Hematopoietic multipotent progenitor cell treated with erythropoietin and hydrocortisone succinate and interleukin-3 and kit ligand, for 4 days (in vitro differentiated cells): Measurements from ENCODE around the gene RABIF.

Experiments
- DNase-seq: peaks from one replicate; pipeline ENCODE4 v3.0.0-alpha.2; 2015

The RABIF gene

DNA sequence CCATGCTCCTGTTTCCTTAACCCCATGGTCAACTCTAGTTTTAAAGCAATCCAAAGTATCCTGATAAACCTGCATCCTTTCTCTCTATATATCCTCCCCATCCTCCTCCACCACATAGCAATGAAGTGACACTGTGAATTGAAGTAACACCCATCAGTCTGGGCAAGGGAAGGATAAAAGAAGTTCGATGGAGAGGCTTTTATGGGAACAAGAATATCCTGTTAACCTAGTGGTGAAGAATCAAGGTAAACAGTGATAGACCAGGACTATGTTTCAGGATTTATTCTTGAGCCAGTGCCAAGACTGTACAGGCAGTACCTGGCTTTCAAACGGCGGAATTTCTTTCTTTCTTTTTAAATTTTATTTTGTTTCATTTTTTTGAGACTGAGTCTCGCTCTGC is 17.6 kb downstream of the RABIF start:
- DNase-seq, result no peak

DNA sequence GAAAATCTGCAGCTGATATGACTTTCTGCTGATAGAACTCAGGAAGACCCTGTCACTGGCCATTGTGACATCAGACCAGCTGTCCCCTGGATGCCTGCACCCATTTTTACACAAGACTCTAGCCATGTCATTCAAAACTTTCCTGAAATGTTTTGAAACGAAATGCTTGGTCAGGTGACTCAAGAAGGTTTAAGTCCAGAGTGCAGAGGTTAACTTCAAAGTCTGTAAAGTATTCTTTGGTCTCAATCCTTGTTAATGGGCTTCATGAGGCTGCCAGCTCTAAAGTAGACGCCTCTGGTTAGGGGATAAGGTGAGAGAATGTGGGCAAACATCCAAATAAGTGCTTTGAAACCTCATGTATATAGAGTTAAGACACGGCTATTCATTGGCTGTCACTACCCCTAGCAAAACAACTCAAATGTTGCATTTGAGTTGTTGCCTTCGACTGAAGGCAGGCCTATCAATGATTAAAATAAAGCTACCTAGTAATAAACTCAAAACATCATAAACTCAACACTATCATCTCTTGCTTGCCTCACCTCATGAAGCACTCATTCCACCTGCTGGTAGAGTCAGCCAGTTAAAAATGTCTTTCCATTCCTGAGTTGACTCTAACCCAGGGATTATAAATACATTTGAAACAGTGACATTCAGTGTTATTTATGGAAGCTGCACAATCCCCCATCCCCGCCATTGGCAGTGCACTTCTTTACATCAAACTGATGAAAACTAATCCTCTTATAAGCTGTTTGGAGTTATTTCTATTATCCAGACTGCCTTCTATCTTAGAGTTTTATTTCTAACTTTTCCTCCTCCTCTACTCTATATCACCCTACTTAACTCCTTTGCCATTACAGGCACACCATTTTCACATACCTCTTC is 26.0 kb downstream of the RABIF start:
- no peak for DNase-seq

DNA sequence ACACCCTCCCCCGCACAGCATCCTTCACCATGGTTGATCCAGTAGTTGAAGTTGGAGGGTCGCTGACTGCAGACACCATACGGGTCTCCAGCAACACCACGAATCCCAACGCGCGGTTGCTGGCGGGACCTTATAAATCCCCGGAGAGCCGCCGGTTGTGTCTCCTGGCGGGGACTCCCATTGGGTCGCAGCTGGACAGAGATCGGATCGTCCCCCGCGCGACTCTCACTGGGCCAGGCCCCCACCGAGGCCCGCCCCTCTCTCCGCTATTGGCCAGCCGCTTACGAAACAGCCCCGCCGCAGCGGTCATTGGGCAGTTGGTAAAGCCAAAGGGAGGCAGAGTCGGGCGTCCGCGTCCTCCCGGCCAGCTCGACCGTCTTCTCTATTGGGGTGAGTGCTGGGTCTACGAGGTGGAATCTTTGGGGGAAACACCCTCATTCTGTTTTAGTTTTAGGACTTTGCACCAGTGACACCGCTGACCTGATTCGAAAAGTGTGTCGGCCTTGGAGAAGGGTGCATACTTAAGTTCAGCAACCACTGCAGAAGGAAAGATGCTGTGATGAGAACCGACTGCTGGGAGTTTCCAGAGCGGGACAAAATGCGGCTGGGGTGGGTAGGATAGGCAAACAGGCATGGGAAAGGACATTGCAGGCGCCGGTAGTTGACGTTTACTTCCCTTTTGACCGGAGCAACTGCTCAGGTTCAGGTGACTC is 27.4 kb downstream of the RABIF start:
- DNase-seq, result peak; percentile 93

DNA sequence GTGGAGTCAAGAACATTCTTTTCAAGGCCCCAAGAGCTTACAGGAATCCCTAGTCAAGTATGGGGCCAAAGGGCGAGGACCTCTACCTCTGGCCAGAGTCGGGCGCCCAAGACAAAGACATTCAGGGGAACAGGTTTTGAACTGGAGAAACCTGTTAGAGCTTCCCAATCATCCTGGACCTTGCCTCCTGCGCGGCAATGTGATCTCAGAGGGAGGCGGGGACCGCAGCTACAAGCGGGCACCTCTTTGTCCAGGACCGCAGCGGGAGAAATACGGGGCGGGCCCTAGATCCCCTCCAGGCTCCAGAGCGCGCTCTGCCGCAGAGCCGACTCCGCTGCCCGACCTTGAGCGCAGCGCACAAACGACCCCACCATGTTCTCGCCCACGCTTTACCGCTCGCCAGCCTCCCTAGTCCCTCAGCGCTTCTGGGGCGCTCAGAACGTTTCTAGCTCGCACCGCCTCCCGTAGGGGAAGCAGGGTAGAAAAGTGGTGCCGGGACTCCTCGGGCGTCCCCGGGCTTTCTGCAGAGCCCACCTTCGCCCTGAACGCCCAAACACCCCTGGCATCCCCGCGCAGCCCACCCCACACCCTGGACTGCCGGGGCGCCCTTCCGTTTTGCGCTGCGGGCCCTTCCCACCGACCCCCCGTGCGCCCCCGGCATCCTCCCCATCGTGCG is 28.1 kb downstream of the RABIF start:
- DNase-seq, result peak; percentile 61

DNA sequence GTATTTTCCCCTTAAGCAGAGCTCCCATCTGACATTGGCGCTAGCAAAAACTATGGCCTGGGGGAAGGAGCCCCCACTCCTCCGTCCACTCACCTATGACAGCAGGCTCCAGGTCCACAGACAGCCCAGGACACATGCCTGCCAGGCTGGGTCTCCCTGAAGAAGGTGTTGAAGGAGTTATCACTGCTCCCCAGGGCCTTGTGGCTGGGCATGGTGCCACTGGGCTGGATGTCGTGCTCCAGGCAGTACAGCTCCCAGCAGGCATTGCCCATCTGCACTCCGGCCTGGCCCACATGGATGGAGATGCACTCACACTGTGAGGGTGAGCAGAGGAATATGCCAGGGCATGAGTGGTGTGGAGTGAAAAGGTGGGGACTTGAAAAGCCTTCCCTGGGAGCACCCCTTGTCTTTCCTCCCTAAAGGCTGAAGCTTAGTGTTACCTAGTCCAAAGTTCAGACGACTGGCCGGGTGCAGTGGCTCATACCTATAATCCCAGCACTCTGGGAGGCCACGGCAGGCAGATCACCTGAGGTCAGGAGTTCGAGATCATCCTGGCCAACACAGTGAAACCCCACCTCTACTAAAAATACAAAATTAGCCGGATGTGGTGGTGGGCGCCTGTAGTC is 30.0 kb downstream of the RABIF start:
- DNase-seq, result peak; percentile 63

DNA sequence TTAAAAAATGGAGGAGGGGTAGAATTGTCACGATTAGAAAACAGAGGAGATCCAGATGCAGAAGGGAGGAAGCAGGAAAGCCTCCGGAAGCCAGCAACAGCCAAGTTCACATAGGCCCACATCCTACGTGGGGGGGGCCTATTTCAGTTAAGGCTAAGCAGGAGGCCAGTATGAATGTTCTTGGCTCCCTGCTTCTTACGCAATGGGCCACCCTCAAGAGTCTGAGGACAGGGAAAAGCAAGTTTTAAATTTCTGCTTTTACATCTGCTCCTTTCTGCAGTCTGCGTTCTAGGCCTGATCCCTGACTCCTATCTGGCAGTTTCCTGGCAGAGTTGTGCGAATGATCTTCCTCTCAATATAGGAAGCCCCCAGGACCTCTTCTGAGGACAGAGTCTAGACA is 30.6 kb downstream of the RABIF start:
- peak; percentile 71 for DNase-seq

DNA sequence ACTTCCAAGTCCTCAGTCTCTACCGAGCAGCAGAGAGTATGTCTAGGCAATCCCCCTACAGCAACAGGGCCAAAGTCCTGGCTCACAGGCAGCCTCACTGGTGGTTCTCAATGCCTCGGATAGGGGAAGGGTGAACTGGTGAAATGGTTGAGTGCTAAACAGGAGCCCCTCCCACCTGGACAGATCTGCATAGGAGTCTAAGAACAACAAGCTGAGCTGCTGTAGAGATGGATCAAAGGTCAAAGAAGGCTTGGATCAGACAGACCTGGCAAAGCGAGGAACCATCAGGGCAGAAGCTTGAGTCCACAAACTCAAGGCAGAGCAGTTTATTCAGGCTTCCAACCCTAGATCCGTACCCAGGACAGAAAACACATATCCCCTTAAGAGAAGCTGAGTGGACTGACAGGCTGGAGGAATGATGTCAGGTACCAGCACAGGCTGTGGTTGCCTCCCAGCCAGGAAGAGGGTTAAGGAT is 31.8 kb downstream of the RABIF start:
- no peak for DNase-seq

DNA sequence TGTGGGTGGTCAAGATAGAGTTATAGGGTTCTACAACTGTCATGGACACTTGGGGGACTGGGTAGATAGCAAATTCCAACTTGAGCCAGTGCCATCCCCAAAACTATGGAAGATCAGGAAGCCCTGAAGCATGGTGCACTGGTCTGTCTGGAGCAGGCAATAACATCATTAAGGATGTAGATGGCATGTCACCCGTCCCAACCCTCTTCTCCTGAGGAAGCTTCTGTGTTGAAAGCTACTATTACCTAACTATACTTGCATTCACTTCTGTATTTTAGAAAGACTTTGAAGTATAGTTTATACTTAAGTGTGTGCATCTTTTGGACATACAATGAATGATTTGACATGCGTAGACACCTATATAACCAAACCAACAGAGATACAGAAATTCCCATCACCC is 32.9 kb downstream of the RABIF start:
- peak; percentile 25 for DNase-seq

DNA sequence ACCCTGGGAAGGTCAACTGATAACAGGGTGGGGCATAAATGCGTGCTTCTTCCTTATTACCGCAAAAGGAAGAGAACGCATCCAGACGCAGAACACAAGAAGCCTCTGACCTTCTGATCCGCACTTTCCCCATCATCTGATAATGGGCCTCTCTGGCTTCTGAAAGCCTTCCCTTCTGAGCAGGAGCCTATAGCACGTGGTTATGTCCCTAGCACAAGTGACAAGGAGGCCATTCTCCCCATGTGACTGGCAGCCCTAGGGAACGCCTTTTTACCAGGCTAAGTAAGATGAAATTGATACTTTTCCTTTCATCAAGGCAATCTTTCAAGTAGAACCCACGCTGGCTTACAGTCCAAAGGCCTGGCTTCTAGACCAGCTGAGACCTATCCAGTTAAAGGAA is 34.2 kb downstream of the RABIF start:
- DNase-seq, result no peak

DNA sequence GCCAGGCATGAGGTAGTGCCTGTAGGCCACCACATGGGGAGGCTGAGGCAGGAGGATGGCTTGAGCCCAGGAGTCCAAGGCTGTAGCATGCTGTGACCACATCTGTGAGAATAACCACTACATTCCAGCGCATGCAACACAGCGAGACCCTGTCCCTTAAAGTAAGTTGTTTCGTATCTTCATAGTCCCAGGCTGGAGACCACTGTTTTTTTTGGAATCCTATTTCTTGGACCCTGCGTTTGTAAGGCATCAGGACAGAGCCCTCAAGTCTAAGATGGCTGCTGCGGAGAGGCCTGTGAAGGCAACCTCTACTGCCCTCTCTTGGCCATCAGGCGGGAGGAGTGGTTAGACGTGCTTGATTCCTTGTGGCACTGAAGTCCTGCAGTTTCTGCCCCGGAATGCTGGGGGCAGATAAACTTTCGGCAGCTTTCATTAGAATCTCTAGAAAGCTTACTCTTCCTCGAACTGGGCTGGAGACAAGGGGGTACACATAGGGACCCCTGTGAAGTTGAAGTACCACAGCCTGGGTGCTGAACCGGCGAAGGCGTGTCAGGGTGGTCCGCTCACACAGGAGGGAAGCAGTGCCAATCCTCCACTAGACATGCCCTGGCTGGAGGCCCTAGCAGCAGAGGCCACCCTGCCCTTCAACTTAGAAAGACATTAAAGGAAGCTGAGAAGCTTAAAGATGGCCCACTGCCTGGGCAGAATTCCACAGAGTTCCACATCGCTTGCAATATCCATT is 36.6 kb downstream of the RABIF start:
- DNase-seq, result peak; percentile 91

DNA sequence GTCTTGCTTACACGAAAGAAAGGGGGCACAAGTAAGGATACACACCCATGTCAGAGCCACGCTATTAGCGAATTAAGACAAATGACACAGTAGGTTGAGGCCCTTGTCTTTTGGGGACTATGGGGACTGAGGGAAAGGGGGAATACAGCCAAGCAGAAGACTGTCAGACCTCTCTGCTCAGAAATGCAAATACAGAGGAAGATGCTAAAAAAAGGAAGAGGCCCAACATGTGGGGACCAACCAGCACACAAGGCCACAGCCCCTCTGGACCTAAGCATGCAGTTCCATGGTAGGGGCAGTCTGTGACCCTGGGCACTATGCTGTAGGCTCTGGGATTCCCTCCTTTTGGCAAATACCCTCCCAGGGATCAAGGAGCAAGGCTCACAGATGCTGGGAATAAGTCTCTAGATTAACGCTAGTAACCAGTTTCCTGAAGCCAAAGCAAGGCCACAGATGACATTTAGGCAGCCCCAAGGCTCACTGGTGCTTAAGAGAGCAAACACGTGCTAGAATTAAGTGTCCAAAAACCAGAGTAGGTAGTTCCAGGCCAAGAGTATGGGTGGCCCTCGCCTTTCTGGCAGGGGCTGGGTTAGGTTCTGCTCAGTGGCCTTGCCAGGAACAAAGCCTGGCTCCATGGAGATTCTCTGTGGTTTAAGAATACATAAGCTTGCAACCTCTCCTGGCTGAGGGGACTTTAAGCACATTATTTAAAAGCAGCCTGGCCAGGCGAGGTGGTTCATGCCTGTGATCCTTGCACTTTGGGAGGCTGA is 38.2 kb downstream of the RABIF start:
- no peak for DNase-seq

DNA sequence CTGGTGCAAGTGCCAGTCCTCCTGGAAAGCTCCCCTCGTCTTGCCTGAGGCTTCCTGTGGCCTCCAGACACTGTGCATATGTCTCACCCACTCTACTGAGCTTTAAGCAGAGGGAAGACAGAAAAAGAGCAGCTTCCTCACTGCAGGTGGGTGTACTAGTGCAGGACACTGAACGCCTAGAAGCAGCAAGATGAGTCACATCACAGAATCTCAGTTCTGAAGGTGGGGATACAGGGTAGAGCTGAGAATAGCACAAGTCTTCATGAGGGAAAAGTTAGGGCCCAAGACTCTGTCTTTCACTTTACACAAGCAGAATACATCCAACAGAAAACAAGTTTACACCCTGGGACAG is 40.8 kb downstream of the RABIF start:
- DNase-seq, result no peak

DNA sequence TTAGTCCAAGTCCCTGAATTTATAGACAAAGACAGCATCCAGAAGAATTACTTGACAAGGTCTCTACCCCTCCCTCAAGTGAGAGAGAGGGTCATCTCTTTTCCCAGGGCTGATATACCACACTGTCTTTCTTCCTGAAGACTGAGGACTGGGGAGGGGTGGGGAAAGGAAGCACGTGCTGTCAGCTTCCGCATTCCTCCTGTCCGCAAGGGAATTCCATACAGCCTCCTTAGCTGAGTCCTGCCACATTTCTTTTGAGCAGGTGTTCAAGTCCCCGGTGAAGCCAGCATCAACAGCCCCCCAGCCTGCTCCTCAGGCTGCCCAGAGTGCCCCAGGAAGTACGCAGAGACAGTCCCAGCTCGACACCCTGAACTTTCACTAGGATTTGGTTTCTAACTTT is 44.0 kb downstream of the RABIF start:
- no peak for DNase-seq

DNA sequence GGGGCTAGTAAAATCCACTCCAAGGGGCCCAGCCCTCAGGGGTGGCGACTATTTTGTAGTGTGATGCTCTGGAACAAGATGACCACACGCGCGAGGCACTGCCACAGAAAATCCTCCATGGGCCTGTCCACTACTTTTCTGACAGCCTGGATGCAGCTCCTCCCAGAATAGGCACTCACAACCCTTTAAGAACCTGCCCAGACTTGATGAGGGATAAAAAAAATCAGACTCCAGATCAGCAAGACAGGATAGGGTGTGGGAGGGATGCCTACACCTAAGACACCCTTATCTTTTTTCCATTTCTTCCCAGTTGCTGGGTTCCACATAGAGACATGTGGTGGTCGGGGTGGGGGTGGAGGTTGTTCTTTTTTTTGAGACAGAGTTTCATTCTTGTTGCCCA is 44.7 kb downstream of the RABIF start:
- no peak for DNase-seq

DNA sequence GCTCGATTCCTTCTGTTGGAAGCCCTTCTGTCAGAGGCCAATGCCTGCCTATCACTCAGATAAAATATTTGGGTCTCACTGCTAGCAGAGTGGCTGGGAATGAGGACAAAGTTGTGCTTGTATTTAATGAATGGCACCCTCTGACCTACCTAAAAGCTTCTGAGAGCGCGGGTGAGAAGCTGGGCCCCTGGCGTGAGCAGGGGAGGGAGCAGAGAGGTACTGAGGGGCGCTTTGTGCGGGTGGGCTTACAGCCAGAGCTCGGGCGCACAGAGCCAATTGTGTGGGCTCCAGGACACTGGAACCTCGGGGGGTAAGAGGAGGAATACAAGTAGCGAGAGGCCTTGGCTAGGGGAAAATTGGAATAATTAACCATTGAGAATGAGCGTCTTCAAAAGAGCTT is 45.9 kb downstream of the RABIF start:
- no peak for DNase-seq

DNA sequence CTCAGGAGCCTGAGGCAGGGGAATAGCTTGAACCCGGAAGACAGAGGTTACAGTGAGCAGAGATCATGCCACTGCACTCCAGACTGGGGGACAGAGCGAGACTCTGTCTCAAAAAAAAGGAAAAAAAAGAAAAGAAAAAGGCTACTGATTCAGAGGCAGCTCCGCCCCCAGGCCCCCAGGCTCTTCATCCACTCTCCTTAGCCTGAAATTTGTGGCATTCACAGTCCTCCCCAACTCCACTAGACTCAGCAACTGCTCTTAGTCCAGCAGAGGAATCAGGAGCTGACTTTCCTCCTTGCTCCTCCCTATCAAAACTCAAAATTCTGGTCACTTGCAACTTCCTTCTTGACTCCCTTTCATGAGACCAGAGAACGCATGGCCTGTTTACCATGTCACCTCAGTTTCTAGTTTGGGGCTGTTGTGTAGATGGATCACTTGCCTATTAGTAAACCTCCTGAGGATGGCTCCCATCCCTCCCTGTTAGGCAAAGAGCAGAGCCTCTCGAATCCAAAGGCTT is 51.1 kb downstream of the RABIF start:
- DNase-seq, result no peak

DNA sequence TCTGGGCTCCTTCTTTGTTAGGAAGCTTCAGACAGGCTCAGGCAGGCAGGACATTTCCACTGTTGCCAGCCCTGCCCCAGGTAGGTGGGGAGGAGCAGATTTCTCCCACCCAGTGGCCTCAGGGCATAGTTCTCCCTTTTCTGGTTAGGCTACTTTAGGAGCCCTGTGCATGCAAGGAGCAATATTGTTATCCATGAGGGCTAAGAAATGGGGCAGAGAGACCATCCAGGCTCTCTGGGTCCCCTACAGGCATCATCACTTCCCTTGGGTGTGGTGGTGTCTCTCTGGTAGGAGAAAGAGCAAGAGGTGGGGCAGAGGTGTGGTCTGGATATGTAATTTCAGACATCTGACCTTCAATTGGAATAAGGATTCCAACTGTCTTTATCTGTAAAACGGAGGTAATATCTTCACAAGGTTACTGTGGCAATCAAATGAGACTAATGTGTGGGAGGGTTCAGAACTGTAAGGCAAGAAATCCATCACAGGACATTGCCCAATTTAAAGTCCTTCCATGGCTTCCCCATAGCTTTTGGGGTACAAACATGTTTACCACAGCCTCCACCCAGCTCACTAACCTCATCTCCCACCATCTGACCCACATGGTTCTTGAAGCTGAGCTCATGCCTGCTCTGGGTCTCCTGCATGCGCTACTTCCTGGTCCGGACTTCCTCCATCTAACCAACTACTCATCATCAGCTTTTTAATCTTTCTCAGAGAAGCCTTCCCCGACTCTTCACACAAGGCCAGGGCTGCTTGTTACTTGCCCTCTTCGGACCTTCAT is 52.1 kb downstream of the RABIF start:
- DNase-seq, result peak; percentile 61

DNA sequence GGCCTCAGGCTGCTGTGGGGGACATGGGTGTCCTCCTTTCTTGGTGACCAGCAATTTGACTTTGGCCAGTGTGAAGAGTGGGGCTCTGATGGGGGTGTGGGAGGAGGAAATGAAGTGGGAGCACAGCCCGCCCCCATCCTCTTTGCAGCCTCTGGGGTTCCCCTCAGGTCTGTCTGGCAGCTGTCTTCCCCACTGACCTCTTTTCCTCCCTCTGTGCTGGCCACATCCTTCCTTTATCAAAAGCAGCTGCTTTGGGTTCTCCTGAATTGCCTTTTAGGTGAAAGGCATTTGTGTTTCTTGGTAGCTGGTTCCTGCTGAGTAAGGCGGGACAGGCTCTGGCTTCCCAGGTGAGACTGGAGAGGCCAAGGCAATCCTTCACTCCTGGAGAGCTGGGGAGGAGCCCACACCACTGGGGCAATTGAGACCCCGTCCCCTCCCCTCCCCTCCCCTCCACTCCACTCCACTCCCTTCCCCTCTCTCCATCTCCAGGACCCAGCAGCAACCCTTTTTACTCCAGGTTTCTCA is 53.3 kb downstream of the RABIF start:
- peak; percentile 62 for DNase-seq

DNA sequence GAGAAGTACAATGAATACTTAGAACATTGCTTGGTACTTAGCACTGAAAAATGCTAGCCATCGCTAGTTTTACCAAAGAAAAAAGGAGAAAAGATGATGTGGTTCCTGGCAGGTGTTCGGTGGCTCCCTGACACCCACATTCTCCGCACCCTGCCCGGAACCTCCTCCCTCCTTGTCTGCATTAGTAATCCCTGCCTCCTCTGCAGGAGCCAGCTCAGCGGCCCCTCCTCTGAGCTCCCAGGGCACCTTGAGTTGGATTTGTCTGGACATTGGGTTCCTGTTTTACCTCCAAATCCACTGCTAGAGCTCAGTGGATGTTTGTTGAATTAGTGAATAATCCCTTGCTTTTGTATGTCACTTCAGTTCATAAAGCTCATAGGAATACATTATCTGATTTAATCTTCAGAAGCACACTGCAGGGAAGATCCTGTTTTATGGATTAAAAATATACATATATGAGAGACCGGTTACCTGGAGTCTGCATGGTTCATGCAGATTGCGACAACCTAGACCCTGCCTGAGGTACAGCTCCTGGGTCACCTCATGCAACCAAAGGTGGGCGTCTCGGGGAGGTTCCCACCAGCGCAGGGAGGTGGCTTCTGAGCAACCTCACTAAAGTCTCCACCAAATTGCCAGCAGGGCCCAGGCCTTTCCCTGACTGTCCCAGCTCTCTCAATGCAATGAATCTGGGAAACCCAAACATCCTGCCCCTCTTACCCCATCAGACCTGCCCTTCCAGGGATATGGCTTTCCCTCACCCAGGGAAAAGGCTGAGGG is 54.0 kb downstream of the RABIF start:
- DNase-seq, result no peak

DNA sequence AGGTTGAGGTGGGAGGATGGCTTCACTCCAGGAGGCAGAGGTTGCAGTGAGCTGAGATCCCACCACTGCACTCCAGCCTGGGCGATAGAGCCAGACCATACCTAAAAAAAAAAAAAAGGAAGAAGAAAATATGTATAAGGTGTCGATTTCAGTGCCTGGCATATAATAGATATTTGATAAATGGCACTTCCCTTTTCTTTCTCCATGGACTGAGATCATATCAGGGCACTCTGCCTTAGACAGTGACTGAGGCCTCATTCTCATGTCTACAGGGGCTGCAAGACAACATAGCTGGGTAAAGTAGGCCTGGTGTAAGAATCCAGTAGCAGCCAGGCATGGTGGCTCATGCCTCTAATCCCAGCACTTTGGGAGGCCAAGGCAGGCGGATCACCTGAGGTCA is 57.0 kb downstream of the RABIF start:
- peak; percentile 71 for DNase-seq
